ENCODE measurements around the gene C19orf47.

Gene C19orf47

GRCh38 chr19:40392123-40392522, 43.9 kb upstream of the C19orf47 start:
- H3K27ac ChIP-seq = no peak overlapping the region
- H3K9ac ChIP-seq (ENCODE audit: insufficient read length) = no peak overlapping the region
- no peak for DNase-seq (ENCODE audit: low read depth, low spot score)
- no peaks in the 10 kb centered on the region for H3K36me3 ChIP-seq (ENCODE audit: insufficient read depth, low read length)
- no peaks in the 10 kb centered on the region for H3K9me3 ChIP-seq (ENCODE audit: low read depth, low read length)
- no peak overlapping the region for H3K4me3 ChIP-seq
- no peak for TF ChIP-seq FOXP2 (optimal IDR thresholded peaks at IDR 0.05; ENCODE audit: control extremely low read depth, extremely low read length, insufficient read depth)
- no peak for TF ChIP-seq EZH2 (IDR thresholded peaks at IDR 0.05)
- TF ChIP-seq POLR2AphosphoS5 (IDR thresholded peaks at IDR 0.05; ENCODE audit: borderline replicate concordance, low read depth, low read length) = no peak

DNA sequence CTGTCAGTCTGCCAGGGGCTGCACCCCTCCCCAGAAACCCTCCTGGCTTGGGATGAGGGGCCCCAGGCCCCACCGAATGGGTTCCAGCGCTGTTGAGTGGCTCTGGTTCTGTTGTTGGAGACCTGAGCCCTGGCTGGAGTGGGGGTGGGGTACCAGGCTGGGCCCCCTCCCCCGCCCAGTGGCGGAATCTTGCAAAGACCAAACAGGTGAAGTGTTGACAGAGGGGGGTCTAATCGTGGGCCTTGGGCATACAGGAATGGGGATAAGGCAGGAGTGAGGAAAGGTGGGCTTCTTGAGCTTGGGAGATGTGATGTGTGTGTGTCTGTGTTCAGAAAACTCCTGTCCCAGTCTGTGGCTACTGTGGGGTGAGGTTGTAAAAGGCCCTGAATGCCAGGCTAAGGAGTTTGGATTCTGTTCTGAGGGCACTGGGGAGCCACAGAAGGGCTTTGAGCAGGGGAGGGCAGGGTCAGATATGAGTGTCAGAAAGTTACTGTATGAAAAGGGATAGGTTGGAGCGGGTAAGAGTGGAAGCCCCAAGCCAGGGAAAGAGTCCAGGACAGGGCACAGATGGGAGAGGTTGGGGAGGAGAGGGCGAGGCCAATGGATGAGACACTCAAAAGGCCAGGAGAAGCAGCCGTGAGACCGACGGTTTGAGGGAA, 42.0 kb upstream of the C19orf47 start, which contains the start of gene HIPK4:
HIPK4 (minus strand) TSS at position 98 of the 659 bp plus-strand sequence. CDS start 279 bp downstream, outside the sequence.
- no peak for TF ChIP-seq EZH2 (IDR thresholded peaks at IDR 0.05)
- no peak for TF ChIP-seq POLR2AphosphoS5 (IDR thresholded peaks at IDR 0.05; ENCODE audit: borderline replicate concordance, low read depth, low read length)
- TF ChIP-seq FOXP2 (optimal IDR thresholded peaks at IDR 0.05; ENCODE audit: control extremely low read depth, extremely low read length, insufficient read depth) = no peak
- H3K9me3 ChIP-seq (ENCODE audit: low read depth, low read length) = no peaks in the 10 kb centered on the region
- H3K36me3 ChIP-seq (ENCODE audit: insufficient read depth, low read length) = no peaks in the 10 kb centered on the region
- no peak within 1 kb of the TSS for H3K4me3 ChIP-seq
- no peak within 1 kb of the TSS for H3K9ac ChIP-seq (ENCODE audit: insufficient read length)
- DNase-seq (ENCODE audit: low read depth, low spot score) = no peak
- no peak within 1 kb of the TSS for H3K27ac ChIP-seq

DNA sequence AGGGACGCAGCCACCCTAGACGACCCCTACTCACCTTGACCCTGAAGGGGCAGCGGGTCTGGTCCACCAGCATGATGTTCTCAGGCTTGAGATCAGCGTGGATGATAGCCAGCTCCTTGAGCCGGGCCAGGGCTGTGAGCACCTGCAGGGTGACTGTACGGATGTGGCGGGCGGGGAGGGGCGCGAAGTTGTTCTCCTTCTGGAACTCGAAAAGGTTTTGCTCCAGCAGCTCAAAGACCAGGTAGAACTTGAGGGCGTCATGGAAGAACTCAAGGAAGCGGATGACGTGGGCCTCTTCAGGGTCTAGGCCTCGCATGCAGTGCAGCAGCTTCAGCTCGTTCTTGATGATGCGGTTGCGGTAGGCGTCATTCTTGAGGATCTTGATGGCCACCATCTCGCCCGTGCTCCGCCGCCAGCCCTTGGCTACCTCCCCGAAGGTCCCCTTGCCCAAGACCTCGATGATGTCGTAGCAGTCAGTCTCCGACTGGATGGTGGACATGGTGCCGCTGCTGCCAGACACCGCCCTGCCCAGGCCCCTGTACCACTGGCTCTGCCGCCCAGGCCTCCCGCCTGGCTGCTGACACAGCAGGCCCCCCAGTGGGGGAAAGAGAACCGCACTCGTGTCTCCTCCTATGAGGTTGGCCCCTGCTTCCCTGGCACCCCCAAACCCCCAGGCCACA, 41.3 kb upstream of the C19orf47 start:
- no peak for DNase-seq (ENCODE audit: low read depth, low spot score)
- no peak overlapping the region for H3K4me3 ChIP-seq
- no peak overlapping the region for H3K27ac ChIP-seq
- H3K36me3 ChIP-seq (ENCODE audit: insufficient read depth, low read length) = no peaks in the 10 kb centered on the region
- no peaks in the 10 kb centered on the region for H3K9me3 ChIP-seq (ENCODE audit: low read depth, low read length)
- no peak for TF ChIP-seq EZH2 (IDR thresholded peaks at IDR 0.05)
- no peak for TF ChIP-seq POLR2AphosphoS5 (IDR thresholded peaks at IDR 0.05; ENCODE audit: borderline replicate concordance, low read depth, low read length)
- no peak for TF ChIP-seq FOXP2 (optimal IDR thresholded peaks at IDR 0.05; ENCODE audit: control extremely low read depth, extremely low read length, insufficient read depth)
- no peak overlapping the region for H3K9ac ChIP-seq (ENCODE audit: insufficient read length)

DNA sequence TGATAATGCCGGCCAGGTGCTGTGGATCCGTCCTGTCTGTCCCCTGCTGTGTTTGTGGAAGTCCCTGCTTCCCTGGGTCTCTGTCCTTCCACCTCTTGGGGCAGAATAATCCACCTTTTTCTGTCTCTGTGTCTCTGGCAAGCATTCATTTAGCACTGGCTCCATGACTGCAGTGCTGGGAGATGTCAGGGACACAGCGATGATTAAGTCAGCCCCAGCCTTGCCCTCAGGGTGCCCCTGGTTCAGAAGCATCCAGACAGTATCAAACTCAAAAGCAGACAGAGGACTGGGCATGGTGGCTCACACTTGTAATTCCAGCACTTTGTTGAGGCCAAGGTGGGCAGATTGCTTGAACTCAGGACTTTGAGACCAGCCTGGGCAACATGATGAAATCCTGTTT, 40.3 kb upstream of the C19orf47 start:
- Histone ChIP-seq H3K27ac (no peak overlapping the region), H3K4me3 (no peak overlapping the region), H3K9ac (ENCODE audit: insufficient read length) (no peak overlapping the region), H3K36me3 (ENCODE audit: insufficient read depth, low read length) (no peaks in the 10 kb centered on the region), H3K9me3 (ENCODE audit: low read depth, low read length) (no peaks in the 10 kb centered on the region)
- TF ChIP-seq FOXP2 (optimal IDR thresholded peaks at IDR 0.05; ENCODE audit: control extremely low read depth, extremely low read length, insufficient read depth) (no peak), EZH2 (IDR thresholded peaks at IDR 0.05) (no peak), POLR2AphosphoS5 (IDR thresholded peaks at IDR 0.05; ENCODE audit: borderline replicate concordance, low read depth, low read length) (no peak)
- DNase-seq (ENCODE audit: low read depth, low spot score) = no peak

GRCh38 chr19:40387155-40387554, 39.0 kb upstream of the C19orf47 start:
- Histone ChIP-seq H3K9ac (ENCODE audit: insufficient read length) (no peak overlapping the region), H3K36me3 (ENCODE audit: insufficient read depth, low read length) (no peaks in the 10 kb centered on the region), H3K9me3 (ENCODE audit: low read depth, low read length) (no peaks in the 10 kb centered on the region), H3K4me3 (no peak overlapping the region), H3K27ac (no peak overlapping the region)
- TF ChIP-seq EZH2 (IDR thresholded peaks at IDR 0.05) (no peak), FOXP2 (optimal IDR thresholded peaks at IDR 0.05; ENCODE audit: control extremely low read depth, extremely low read length, insufficient read depth) (no peak), POLR2AphosphoS5 (IDR thresholded peaks at IDR 0.05; ENCODE audit: borderline replicate concordance, low read depth, low read length) (no peak)
- DNase-seq (ENCODE audit: low read depth, low spot score) = no peak

DNA sequence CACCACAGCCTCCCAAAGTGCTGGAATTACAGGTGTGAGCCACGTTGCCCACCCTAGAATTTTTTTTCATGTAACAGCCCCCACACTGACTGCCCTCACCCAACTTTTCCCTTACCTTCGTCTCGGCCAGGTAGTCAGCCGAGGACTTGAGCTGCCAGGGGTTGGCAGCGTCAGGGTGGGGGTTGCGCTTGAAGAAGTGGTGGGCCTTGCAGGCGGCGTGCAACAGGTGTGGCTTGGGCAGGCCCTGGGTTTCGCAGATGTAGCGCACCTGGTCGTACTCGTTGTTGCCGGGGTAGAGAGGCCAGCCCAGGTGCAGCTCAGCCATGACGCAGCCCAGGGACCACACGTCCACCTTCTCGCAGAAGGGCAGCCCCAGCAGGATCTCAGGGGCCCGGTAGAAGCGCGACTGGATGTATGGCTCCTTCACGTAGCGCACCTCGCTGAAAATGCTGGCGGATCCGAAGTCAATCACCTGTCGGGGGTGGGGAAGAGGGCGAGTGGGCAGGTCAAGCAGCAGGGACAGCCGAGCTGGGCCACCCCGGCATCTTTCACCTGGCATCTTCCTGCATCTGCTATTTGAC, 35.6 kb upstream of the C19orf47 start:
- TF ChIP-seq POLR2AphosphoS5 (IDR thresholded peaks at IDR 0.05; ENCODE audit: borderline replicate concordance, low read depth, low read length) (no peak), FOXP2 (optimal IDR thresholded peaks at IDR 0.05; ENCODE audit: control extremely low read depth, extremely low read length, insufficient read depth) (no peak), EZH2 (IDR thresholded peaks at IDR 0.05) (no peak)
- no peaks in the 10 kb centered on the region for H3K9me3 ChIP-seq (ENCODE audit: low read depth, low read length)
- no peak overlapping the region for H3K27ac ChIP-seq
- no peaks in the 10 kb centered on the region; the same call in 1 of the 2 replicates for H3K36me3 ChIP-seq (ENCODE audit: insufficient read depth, low read length)
- H3K9ac ChIP-seq (ENCODE audit: insufficient read length) = no peak overlapping the region
- no peak for DNase-seq (ENCODE audit: low read depth, low spot score)
- H3K4me3 ChIP-seq = no peak overlapping the region

GRCh38 chr19:40381321-40381720, 33.1 kb upstream of the C19orf47 start:
- DNase-seq (ENCODE audit: low read depth, low spot score) = no peak
- TF ChIP-seq FOXP2 (optimal IDR thresholded peaks at IDR 0.05; ENCODE audit: control extremely low read depth, extremely low read length, insufficient read depth) = no peak
- TF ChIP-seq EZH2 (IDR thresholded peaks at IDR 0.05) = no peak
- TF ChIP-seq POLR2AphosphoS5 (IDR thresholded peaks at IDR 0.05; ENCODE audit: borderline replicate concordance, low read depth, low read length) = no peak
- H3K36me3 ChIP-seq (ENCODE audit: insufficient read depth, low read length) = no peaks in the 10 kb centered on the region; the same call in 1 of the 2 replicates
- H3K9me3 ChIP-seq (ENCODE audit: low read depth, low read length) = no peaks in the 10 kb centered on the region
- H3K9ac ChIP-seq (ENCODE audit: insufficient read length) = no peak overlapping the region
- H3K27ac ChIP-seq = no peak overlapping the region
- no peak overlapping the region for H3K4me3 ChIP-seq
